NOMO-1 (cell line): Measurements from ENCODE around the gene NRG2.

ENCODE experiments used
- DNase-seq, 2 experiments: peaks; one replicate each; lab custom pipeline; 2025; ENCODE audit not compliant: unreplicated experiment in 2 of 2; lab: John Stamatoyannopoulos, UW

Gene NRG2

GRCh38 chr5:139845846-139846681, 197.0 kb downstream of the NRG2 start:
- no peak for DNase-seq

- peak; percentile 61 to 64 for DNase-seq
Measured at GRCh38 chr5:139844472-139845145, 198.5 kb downstream of the NRG2 start.

GRCh38 chr5:139843991-139844390, 199.1 kb downstream of the NRG2 start:
- no peak for DNase-seq

GRCh38 chr5:139842321-139842720, 200.8 kb downstream of the NRG2 start:
- no peak for DNase-seq

GRCh38 chr5:139841549-139841948, 201.6 kb downstream of the NRG2 start:
- no peak for DNase-seq

- no peak for DNase-seq
Measured at GRCh38 chr5:139839918-139840317, 203.2 kb downstream of the NRG2 start.

- no peak for DNase-seq
Measured at GRCh38 chr5:139839232-139839815, 203.8 kb downstream of the NRG2 start.

- DNase-seq: no peak
Measured at GRCh38 chr5:139838381-139839197, 204.5 kb downstream of the NRG2 start.

GRCh38 chr5:139837711-139838380, 205.3 kb downstream of the NRG2 start:
- DNase-seq: no peak

GRCh38 chr5:139836469-139837208, 206.5 kb downstream of the NRG2 start:
- no peak for DNase-seq

GRCh38 chr5:139835656-139836055, 207.4 kb downstream of the NRG2 start:
- no peak for DNase-seq

GRCh38 chr5:139833525-139833924, 209.6 kb downstream of the NRG2 start:
- DNase-seq: no peak

GRCh38 chr5:139831624-139832023, 211.5 kb downstream of the NRG2 start:
- no peak for DNase-seq

- no peak for DNase-seq
Measured at GRCh38 chr5:139829471-139829870, 213.6 kb downstream of the NRG2 start.

- DNase-seq: no peak
Measured at GRCh38 chr5:139828207-139828895, 214.7 kb downstream of the NRG2 start.

- no peak for DNase-seq
Measured at GRCh38 chr5:139825690-139826089, 217.4 kb downstream of the NRG2 start.

GRCh38 chr5:139823757-139824355, 219.2 kb downstream of the NRG2 start:
- DNase-seq: no peak

GRCh38 chr5:139822553-139823425, 220.3 kb downstream of the NRG2 start:
- DNase-seq: no peak
